HG02642 (cell line): Measurements from ENCODE around the gene OSGIN1.

Experiments
- ATAC-seq: cut with Tn5 transposase; IDR thresholded peaks from one replicate; pipeline ENCODE4 v1.9.1; 2021; ENCODE audit warnings: mild to moderate bottlenecking; ENCODE audit not compliant: unreplicated experiment, poor library complexity

OSGIN1 gene, protein sequence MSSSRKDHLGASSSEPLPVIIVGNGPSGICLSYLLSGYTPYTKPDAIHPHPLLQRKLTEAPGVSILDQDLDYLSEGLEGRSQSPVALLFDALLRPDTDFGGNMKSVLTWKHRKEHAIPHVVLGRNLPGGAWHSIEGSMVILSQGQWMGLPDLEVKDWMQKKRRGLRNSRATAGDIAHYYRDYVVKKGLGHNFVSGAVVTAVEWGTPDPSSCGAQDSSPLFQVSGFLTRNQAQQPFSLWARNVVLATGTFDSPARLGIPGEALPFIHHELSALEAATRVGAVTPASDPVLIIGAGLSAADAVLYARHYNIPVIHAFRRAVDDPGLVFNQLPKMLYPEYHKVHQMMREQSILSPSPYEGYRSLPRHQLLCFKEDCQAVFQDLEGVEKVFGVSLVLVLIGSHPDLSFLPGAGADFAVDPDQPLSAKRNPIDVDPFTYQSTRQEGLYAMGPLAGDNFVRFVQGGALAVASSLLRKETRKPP

DNA sequence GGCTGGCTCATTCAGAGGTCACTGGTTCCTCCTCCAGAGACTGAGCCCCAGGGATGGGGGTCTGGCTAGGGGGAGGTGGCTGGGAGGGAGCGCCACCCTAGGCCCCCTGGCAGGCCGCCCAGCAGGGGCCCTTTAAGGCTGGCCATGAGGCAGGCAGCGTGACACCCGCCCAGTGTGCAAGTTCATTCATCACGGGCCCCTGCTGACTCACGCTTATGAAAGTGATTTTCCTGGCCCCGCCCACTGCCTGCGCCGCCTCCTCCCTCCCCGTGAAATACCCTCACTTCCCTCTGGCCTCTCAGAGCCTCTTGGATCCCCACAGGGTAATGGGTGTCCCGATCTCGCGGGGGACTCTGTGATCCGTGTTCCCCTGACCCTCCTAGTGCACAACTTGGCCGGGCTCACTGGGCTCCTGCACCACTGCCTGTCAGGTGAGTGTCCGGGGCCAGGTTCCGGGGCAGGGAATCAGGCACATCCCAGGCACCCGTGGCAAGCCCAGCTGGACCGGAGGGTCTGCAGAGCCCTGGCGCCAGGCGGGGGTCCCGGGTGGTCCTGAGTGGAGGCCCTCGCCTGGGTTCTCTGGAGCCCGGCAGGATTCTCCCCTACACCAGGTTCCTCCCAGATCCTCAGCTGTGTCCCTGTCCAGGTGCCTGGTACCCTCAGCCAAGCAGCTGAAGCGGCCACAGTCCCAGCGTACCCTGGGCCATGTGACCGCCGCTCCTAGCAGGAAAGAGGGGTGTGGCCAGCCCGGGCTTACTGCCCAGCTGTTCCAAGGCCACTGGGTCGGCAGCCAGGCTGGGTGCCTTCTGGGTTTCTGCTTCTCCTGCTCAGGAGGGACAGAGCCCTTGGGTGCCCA lies at the start of gene OSGIN1:
Gene OSGIN1, plus strand, starts transcription at position 301 of the 856 bp plus-strand sequence. CDS start 4,432 bp downstream, outside the sequence.
- peak; percentile 75 for ATAC-seq

DNA sequence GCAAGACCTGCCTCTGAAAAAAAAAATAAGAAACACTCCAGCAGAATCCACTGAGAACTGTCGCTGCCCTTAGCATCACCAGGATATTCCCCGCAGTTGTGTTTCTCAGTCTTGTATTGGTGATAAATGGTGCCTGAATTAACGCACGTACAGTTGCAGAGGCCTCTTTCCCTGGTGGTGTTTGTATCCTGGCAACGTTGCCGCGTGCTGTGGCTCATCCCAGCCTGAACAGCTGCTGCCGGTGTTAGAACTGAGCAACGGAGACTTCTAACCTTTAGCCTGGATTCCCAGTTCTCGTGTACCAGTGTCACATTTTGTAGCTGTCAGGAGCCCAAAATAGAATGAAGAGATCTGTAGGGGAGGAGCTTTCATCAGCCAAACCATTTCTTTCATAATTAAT lies 49.3 kb upstream of the OSGIN1 start:
- ATAC-seq = no peak

DNA sequence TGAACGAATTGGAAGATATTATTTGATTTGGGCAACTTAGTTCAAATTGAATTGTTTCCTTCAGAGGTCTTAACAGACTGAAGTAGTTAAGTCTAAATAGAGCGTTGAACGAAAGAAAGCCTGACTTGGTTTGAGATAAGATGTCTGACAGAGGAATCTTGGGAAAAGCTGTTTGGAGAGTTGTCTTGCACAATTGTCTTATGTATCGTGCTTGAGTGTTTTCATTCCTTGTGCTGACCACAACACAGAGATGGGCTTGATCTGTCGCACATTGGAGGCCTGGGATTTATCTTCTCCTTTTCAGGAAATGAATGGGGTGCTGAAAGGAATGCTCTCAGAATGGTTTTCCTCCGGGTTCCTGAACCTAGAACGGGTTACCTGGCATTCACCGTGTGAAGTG lies 46.4 kb upstream of the OSGIN1 start:
- no peak for ATAC-seq

DNA sequence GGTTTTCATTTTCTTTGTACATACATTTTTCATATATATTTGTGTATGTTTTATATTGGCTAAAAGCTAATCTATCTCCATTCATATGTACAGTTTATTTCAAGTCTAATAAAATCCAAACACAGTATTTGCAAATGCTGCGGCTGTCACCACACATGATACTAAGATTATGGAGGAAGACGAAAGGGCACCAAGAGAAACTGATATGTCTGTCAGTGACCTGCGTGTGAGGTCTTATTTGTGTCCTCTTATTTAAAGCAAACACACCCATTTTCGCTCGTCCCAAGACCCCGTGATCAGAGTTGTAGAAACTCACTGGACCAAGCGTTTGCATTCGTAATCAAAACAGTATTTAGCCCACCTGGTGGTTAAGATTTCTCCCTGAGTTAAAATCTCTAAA lies 45.9 kb upstream of the OSGIN1 start:
- ATAC-seq = no peak

DNA sequence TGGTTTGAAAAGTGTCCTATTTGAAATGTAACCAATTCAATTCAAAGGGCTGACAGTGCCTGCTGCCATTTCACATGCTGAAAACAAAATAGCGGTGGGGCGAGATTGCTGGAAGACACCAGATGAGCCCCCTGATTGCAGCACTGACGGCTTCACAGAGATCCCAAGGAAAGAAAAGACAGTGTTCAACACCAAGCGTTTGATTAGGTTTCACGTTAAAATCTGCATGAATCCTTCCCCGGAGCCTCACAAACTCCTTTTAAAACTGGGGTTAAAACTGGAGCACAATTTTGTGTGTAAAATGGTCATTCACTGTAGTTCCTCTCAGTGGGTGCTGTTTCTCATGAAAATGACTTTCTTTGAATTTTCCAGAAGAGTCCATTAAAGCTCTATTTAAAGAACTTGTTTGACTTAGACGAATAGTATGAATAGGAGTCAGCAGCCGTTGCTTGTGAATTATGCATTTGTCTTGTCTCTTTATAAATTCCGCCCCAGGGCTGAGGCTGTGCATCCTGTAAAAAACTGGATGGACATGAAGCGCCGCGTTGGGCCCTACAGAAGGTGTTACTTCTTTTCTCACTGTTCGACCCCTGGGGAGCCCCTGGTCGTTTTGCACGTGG lies 45.3 kb upstream of the OSGIN1 start:
- no peak for ATAC-seq

DNA sequence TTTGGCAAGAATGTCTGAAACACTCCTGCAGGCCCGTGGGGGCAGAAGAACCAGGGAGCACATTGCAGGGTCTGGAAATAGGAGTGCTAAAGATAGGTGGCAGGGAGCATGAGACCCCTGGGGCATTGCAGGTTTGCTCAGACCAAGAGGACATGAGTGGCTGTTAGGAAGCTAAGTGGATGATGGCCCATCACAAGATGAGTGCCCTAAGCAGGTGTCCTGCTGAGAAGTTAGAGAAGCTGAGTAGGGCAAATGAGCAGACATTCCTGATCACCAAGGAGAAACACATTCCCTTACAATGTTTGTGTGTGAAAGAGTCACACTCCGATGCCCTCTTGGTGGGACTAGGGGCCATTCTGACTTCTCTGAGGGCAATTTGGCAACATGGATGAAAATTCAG lies 44.2 kb upstream of the OSGIN1 start:
- ATAC-seq = no peak

DNA sequence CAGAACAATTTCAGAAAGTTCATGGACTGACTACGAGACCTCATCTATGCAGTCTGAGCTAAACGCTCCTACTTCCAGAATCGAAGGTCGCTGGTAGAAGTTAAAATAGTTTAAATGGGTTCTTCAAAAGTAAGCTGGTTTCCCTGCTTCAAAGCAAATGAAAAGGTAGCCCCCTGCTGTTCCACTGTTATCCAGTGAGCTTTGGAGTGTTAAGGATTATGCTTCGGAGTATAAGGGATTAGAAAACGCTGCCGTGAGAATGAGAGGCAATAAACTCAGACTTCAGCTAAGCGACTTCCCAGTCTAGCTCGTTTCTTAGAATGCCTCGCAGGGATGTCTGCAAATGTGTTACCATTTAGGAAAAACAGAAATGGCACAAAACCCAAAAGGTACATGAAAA lies 41.8 kb upstream of the OSGIN1 start:
- ATAC-seq = no peak

DNA sequence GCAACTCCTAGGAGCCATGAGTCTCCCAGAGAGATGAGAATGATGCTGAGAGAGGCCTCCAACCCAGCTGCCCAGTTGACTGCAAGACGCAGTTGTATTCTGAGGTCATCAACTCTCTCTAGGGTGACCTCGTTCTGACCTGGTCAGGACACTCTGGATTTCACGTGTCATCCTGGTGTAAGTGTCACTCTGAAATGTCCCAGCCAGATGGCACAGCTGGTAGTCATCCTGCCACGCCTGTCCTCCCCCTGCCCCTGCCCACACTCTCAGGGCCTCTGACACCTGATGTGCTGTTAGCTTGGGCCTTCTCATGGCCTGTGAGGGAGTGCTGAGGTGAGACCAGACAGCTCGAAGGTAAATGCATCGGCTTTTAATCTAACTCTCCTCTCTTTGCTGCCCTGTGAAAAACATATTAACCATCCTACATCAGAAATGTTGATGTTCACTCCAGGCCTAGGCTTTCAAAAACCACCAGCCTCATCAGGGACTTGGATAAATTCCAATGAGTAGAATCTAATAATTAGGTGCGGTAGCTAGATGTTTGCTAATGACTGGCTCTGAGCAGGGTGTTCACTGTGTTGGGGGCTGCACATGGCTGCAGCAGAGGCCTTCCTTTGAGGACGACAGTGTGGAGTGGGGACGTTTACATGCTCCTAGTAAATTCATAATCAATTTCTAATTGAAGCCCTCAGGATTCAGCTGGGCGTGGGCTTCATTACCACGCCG lies 40.4 kb upstream of the OSGIN1 start:
- ATAC-seq = no peak

DNA sequence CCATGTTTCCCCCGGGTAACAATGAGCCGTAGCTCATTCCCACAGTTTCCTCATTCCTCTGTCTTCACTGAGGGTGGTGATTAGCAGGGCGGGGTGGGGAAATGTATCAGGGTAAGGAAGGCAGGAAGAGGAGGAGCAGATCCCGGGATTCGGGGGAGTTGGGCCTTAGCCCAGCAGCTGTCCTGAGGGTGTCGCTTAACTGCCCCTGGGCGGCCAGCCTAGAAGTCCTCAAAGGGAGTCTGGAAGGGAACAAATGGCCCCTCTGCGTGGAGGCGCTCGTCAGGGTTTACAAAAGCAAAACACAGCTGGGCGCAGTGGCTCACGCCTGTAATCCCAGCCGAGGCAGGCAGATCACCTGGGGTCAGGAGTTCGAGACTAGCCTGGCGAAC lies 39.8 kb upstream of the OSGIN1 start:
- no peak for ATAC-seq

DNA sequence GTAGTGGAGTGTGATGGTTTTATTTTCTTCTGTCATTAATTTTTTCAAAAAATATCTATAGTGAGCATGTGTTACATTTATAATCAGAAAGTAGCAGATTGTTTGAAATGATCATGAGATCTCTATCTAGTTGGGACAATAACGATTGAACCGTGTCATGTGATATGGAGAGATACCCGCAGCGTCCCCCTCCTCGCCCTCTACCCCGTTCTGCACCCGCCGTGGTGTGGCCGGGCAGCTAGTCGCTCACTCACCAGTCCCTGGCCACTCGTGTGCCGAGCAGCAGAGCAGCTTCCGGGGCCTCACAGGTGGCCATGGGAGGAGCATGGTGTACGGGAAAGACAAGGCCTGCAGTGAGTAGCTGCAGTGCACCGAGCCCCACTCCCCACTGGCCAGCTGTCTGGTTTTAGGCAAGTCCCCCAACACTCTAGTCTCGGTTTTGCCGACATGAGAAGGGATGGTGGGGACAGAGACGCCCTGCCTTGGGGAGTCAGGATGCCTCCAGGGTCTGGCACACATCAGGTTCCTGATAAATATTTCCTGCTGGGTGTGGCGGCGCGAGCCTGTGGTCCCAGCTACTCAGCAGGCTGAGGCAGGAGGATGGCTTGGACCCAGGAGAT lies 38.8 kb upstream of the OSGIN1 start:
- no peak for ATAC-seq

DNA sequence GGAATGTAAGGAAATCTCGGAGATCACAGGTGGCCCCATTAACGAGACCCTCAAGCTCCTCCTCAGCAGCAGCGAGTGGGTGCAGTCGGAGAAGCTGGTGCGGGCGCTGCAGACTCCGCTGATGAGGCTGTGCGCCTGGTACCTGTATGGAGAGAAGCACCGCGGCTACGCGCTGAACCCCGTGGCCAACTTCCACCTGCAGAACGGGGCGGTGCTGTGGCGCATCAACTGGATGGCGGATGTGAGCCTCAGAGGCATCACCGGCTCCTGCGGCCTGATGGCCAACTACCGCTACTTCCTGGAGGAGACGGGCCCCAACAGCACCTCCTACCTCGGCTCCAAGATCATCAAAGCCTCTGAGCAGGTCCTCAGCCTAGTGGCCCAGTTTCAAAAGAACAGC lies 38.0 kb upstream of the OSGIN1 start:
- no peak for ATAC-seq

DNA sequence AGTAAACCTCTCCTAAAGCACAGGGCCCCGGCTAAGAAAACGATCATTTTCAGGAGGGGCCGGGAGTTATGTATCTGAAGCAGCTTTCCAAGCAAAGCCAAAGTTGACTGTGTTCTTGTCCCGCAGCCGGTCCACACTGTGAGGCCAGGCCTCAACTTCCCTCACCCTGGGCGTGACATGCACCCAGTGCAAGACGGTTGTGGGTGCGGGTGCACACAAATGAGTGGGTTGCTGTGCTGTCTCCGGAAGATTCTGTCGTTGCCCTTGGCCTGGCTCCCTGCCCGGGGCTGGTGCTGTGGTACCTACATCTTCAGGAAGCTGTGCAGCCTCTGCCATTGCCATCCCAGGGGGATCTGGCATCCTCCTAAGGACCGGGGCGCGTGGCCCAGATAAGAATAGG lies 37.5 kb upstream of the OSGIN1 start:
- no peak for ATAC-seq

DNA sequence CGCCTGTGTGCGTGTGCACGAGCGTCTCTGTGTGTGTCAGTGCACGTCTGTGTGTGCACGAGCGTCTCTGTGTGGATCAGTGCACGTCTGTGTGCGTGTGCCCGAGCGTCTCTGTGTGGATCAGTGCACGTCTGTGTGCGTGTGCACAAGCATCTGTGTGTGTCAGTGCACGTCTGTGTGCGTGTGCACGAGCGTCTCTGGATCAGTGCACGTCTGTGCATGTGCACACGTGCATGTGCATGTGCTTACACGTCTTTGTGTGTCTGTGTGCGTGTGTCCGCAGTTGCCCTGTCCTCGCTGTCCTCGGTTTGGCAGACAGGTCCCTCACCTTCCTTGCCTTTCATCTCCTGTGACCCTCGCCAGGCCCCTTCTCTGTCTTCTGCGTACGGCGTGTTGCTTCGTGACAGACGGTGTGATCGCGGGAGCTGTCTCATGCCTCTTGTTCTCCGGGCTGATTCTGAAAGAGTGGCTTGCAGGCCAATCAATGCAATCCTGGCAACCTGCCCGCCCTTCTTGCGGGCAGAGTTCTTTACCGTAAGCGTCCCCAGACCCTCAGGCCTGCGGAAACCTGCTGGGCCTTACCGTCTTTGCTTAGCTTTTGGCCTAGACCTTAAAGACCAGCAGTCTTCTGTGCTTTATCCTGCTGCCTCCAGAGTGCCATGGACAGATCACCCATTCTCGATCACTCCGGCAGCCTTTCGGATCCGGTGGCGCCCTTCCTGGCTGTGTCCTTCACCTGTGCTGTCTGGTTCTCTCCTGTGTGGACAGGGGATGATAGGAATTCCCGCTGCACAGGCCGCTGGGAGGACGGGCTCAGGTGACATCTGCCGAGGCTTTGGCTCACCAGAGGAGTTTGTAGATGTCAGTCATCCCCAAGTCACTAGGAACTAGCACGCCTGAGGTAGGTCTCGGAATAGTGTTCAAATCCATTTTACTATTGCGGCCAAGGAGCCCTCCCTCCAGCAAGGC lies 35.6 kb upstream of the OSGIN1 start:
- no peak for ATAC-seq

DNA sequence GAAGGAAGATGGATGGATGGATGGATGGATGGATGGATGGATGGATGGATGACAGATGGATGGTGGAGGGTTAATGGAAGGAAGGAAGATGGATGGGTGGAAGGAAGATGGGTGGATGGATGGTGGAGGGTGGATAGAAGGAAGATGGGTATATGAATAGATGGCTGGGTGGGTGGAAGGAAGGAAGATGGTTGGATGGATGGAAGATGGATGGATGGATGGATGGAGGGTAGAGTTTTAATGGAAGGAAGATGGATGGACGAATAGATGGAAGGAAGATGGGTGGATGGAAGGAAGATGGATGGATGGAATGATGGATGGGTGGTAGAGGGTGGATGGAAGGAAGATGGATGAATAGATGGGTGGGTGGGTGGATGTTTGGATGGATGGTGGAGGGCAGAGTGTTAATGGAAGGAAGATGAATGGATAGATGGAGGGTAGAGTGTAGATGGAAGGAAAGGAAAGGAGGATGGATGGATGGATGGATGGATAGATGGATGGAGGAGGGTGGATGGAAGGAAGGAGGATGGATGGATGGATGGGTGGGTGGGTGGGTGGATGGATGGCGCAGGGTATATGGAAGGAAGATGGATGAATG lies 32.0 kb upstream of the OSGIN1 start:
- ATAC-seq = no peak

DNA sequence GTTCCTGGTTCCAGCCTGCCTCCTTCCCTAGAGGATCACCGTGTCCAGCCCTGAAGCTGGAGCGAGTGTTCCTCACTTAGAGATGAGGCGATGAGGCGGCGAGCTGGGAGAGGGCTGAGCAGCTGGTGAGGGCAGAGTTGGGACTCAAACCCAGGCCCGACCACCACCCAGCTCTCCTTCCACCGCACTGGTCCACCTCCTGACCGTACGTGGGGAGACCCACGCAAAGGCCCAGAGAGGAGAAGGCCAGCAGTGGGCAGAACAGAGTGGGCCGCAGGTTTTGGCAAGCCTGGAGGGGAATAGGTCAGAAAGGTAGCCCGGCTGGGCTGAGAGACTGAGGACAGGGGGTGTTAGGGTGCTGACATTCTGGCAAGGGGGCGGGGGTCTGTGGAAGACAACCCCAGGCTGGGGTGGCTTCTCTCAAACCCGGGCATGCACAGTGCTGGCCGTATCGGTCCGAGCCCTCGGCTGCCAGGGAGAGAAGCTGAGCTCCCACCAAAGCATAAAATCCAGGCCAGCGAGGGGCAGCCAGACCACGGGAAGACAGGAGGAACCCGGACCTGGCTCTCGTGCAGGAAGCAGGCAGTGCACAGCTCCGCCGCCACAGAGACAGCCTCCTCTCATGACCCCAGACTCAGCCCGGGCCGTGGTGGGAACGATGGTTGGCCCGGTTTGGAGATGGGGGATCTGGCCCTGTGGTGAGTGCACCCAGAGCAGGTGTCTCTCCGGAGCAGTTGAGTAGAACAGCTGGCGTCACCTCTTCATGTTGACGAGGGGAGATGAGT lies 29.3 kb upstream of the OSGIN1 start:
- ATAC-seq = no peak

DNA sequence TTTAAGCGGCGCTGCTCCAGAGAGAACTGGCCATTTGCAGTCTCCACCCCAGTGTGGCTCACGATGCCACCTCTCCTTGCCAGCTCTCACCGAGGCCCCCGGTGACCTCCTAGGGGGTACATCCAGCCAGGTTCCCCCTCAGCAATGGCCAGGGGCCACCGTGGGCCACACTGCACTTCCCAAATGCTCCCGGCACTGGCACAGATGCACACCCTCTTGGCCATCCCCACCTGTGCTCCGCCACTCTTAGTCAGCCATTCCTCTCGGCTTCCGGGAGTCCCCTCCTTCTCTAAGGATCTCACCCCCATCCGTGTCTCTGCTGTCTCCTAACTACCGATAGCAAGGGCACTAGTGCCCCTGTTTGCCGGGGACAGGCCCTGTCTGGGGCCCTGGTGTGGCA lies 28.4 kb upstream of the OSGIN1 start:
- no peak for ATAC-seq

DNA sequence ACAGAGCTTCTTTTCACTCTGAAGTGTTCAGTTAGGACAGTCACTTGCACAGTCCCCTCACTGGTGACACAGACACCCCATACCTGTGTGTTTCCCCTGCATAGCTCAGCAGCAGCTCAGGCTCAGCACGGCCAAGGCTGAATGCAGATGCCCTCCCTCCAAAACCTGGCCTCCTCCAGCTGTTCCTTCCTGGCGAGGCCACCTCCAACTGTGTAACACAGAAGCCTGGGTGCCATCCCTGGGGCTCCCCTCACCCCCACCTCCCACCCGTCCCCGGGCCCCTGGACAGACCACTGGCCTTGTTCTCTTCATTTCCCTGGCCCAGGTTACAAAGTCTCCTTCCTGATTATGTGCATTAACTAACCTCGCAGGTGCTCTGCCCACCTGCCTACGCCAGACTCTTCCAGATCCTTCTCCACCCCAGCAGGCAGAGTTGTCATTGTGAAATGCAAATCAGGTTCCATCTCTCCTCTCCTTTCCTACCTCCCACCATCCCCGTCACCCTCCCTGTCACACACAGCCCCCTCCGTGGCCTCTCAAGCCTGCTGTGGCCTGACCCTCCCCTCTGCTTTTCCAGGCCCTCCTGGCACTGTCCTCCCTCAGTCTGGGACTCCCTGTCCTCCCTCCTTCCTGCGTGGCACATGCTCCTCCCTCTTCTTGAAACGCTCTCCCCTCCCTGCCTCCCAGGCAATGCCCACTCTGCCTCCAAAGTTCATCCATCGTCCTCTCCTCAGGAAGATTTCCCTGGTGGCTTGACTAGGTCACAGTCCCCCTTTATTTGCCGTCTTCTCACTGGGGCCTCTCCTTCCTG lies 27.7 kb upstream of the OSGIN1 start:
- ATAC-seq = no peak
